ENCODE data around the gene FGF19. TPM values are rescaled to one million over a fixed set of nuclear protein-coding genes. Genes with fewer than 3 reads are reported as not detected.

The FGF19 gene, protein sequence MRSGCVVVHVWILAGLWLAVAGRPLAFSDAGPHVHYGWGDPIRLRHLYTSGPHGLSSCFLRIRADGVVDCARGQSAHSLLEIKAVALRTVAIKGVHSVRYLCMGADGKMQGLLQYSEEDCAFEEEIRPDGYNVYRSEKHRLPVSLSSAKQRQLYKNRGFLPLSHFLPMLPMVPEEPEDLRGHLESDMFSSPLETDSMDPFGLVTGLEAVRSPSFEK
- total RNA-seq = under 1 TPM in 1 of 6 experiments, not detected in 5; 0.18 TPM
- long read RNA-seq = 0 reads

GRCh38 chr11:69703768-69704507, at the start of gene FGF19:
TSS of gene FGF19 (minus strand) at chr11:69704022. CDS start at chr11:69703876, 146 bp downstream.
- Histone ChIP-seq H3K27ac (no peak within 1 kb of the TSS), H3K27me3 (peaks cover 9 to 33% of the 10 kb centered on the region in 2 donors), H3K4me3 (no peak within 1 kb of the TSS), H3K9me3 (no peaks in the 10 kb centered on the region), H3K36me3 (no peaks in the 10 kb centered on the region), H3K4me1 (peaks cover 0 to 11% (median 5%) of the 10 kb centered on the region in 4 donors)
- ATAC-seq (no peak), DNase-seq (no peak)
- TF ChIP-seq POLR2A (IDR thresholded peaks at IDR 0.05) = no peak
- TF ChIP-seq CTCF (IDR thresholded peaks at IDR 0.05) = no peak
- intact Hi-C loops (cut with DNase I) = no loop called here
- WGBS (ENCODE audit: insufficient coverage, low coverage, low lambda C conversion rate, missing lambda C conversion rate) = 0% methylated on average over 15 of the region's 67 CpGs

GRCh38 chr11:69752890-69753289, 49.1 kb upstream of the FGF19 start:
- Histone ChIP-seq H3K36me3 (no peaks in the 10 kb centered on the region), H3K27me3 (no peaks in the 10 kb centered on the region), H3K4me1 (no peaks in the 10 kb centered on the region), H3K27ac (no peak overlapping the region), H3K4me3 (no peak overlapping the region), H3K9me3 (no peaks in the 10 kb centered on the region)
- WGBS (ENCODE audit: insufficient coverage, low coverage, low lambda C conversion rate, missing lambda C conversion rate) = 29% methylated on average over 1 of the region's 4 CpGs
- TF ChIP-seq CTCF (IDR thresholded peaks at IDR 0.05) (no peak), POLR2A (IDR thresholded peaks at IDR 0.05) (no peak)
- intact Hi-C loops (cut with DNase I) = no loop called here
- DNase-seq (no peak), ATAC-seq (no peak)

DNA sequence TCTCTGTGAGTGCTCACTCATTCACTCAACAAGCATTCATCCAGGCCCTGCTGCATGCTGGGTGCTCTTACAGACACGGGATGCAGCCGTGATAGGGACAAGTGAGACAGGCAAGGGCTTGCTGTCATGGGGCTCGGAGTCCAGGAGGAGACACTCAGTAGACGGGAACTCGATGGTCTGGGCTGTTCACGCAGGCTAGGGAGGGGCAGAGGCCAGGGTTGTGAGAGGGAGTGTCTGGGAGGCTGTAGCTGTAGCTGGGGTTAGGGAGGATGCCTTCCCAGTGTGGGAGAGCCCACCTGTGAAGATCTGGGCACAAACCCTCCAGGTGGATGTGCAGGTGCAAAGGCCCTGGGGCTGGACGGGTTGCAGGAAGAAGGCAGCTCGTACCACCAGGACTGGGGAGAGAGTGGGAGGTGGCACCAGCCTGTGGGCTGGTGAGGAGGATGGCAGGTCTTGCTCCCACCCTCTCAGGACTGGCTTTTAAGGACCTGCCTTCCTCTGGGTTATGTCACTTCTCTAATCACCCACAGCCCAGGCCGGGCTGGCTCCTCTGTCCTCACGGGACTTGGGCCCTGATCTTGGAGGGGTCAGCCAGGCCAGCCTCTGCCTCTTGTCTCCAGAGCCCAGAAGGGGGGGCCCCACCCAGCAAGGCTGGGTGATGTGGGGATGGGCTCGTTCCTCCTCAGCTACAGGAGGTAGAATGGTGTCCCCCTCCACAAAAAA, 47.2 kb upstream of the FGF19 start:
- 40% methylated on average over 1 of the region's 11 CpGs for WGBS (ENCODE audit: insufficient coverage, low coverage, low lambda C conversion rate, missing lambda C conversion rate)

More for the DNA sequence above, 47.2 kb upstream of the FGF19 start:
- Histone ChIP-seq H3K27ac (no peak overlapping the region), H3K36me3 (no peaks in the 10 kb centered on the region), H3K4me3 (no peak overlapping the region), H3K27me3 (no peaks in the 10 kb centered on the region), H3K4me1 (no peaks in the 10 kb centered on the region), H3K9me3 (no peaks in the 10 kb centered on the region)
- TF ChIP-seq CTCF (IDR thresholded peaks at IDR 0.05) (no peak), POLR2A (IDR thresholded peaks at IDR 0.05) (no peak)
- DNase-seq (no peak), ATAC-seq (no peak)
- intact Hi-C loops (cut with DNase I) = no loop called here

Measured in right lobe of liver (tissue), 6 donors.